ENCODE measurements around the gene RBSN. TPM values are rescaled to one million over a fixed set of nuclear protein-coding genes. Genes with fewer than 3 reads are reported as not detected.

Gene RBSN
- total and polyA plus RNA-seq, 2 experiments from 2014 or later: 10.6 to 26.5 TPM

DNA sequence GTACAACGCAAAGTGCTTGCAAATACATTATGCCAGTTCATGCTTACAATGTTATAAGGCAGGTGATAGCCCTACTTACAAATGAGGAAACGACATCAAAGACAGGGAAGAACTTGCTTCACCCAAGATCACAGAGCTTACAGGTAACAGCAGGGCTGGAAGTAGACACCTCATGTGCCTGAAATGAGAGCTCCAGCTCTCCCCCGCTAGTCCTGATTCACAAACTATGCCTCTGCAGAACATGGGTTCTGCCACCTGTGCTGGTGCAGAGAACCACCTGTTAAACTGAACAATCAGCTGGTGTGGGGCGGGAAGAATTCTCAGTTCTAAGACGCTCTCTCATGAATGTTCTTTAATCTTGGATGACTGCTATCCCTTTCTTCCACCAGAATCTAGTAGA, 7.4 kb downstream of the RBSN start:
- no peak overlapping the region for H3K27ac ChIP-seq (ENCODE audit: low read depth)
- H3K4me1 ChIP-seq (ENCODE audit: insufficient read depth): no peaks in the 10 kb centered on the region
- H3K4me1 Mint-ChIP-seq: no peaks in the 10 kb centered on the region
- TF ChIP-seq, protein P1, sequence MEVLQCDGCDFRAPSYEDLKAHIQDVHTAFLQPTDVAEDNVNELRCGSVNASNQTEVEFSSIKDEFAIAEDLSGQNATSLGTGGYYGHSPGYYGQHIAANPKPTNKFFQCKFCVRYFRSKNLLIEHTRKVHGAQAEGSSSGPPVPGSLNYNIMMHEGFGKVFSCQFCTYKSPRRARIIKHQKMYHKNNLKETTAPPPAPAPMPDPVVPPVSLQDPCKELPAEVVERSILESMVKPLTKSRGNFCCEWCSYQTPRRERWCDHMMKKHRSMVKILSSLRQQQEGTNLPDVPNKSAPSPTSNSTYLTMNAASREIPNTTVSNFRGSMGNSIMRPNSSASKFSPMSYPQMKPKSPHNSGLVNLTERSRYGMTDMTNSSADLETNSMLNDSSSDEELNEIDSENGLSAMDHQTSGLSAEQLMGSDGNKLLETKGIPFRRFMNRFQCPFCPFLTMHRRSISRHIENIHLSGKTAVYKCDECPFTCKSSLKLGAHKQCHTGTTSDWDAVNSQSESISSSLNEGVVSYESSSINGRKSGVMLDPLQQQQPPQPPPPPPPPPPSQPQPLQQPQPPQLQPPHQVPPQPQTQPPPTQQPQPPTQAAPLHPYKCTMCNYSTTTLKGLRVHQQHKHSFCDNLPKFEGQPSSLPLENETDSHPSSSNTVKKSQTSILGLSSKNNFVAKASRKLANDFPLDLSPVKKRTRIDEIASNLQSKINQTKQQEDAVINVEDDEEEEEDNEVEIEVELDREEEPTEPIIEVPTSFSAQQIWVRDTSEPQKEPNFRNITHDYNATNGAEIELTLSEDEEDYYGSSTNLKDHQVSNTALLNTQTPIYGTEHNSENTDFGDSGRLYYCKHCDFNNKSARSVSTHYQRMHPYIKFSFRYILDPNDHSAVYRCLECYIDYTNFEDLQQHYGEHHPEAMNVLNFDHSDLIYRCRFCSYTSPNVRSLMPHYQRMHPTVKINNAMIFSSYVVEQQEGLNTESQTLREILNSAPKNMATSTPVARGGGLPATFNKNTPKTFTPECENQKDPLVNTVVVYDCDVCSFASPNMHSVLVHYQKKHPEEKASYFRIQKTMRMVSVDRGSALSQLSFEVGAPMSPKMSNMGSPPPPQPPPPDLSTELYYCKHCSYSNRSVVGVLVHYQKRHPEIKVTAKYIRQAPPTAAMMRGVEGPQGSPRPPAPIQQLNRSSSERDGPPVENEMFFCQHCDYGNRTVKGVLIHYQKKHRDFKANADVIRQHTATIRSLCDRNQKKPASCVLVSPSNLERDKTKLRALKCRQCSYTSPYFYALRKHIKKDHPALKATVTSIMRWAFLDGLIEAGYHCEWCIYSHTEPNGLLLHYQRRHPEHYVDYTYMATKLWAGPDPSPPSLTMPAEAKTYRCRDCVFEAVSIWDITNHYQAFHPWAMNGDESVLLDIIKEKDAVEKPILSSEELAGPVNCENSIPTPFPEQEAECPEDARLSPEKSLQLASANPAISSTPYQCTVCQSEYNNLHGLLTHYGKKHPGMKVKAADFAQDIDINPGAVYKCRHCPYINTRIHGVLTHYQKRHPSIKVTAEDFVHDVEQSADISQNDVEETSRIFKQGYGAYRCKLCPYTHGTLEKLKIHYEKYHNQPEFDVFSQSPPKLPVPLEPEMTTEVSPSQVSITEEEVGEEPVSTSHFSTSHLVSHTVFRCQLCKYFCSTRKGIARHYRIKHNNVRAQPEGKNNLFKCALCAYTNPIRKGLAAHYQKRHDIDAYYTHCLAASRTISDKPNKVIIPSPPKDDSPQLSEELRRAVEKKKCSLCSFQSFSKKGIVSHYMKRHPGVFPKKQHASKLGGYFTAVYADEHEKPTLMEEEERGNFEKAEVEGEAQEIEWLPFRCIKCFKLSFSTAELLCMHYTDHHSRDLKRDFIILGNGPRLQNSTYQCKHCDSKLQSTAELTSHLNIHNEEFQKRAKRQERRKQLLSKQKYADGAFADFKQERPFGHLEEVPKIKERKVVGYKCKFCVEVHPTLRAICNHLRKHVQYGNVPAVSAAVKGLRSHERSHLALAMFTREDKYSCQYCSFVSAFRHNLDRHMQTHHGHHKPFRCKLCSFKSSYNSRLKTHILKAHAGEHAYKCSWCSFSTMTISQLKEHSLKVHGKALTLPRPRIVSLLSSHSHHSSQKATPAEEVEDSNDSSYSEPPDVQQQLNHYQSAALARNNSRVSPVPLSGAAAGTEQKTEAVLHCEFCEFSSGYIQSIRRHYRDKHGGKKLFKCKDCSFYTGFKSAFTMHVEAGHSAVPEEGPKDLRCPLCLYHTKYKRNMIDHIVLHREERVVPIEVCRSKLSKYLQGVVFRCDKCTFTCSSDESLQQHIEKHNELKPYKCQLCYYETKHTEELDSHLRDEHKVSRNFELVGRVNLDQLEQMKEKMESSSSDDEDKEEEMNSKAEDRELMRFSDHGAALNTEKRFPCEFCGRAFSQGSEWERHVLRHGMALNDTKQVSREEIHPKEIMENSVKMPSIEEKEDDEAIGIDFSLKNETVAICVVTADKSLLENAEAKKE (CRISPR knock-in tag; IDR thresholded peaks at IDR 0.05): no peak
- TF ChIP-seq JUNB (IDR thresholded peaks at IDR 0.05; ENCODE audit: unreplicated experiment) (no peak), POLR2AphosphoS5 (IDR thresholded peaks at IDR 0.05; ENCODE audit: low read depth) (no peak), EZH2 (IDR thresholded peaks at IDR 0.05; ENCODE audit: low read depth, unreplicated experiment) (no peak), ZNF331 (CRISPR knock-in tag; IDR thresholded peaks at IDR 0.05; ENCODE audit: low read depth) (no peak), STAT1 (IDR thresholded peaks at IDR 0.05; ENCODE audit: unreplicated experiment) (no peak), ZNF114 (CRISPR knock-in tag; IDR thresholded peaks at IDR 0.05) (no peak), NANOG (IDR thresholded peaks at IDR 0.05; ENCODE audit: borderline replicate concordance) (no peak), EZH2phosphoT487 (IDR thresholded peaks at IDR 0.05; ENCODE audit: unreplicated experiment) (no peak), CREB1 (CRISPR knock-in tag; IDR thresholded peaks at IDR 0.05; ENCODE audit: low read depth) (no peak)
- TF ChIP-seq, protein P2, sequence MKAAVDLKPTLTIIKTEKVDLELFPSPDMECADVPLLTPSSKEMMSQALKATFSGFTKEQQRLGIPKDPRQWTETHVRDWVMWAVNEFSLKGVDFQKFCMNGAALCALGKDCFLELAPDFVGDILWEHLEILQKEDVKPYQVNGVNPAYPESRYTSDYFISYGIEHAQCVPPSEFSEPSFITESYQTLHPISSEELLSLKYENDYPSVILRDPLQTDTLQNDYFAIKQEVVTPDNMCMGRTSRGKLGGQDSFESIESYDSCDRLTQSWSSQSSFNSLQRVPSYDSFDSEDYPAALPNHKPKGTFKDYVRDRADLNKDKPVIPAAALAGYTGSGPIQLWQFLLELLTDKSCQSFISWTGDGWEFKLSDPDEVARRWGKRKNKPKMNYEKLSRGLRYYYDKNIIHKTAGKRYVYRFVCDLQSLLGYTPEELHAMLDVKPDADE (IDR thresholded peaks at IDR 0.05): no peak
- TF ChIP-seq, protein P3, sequence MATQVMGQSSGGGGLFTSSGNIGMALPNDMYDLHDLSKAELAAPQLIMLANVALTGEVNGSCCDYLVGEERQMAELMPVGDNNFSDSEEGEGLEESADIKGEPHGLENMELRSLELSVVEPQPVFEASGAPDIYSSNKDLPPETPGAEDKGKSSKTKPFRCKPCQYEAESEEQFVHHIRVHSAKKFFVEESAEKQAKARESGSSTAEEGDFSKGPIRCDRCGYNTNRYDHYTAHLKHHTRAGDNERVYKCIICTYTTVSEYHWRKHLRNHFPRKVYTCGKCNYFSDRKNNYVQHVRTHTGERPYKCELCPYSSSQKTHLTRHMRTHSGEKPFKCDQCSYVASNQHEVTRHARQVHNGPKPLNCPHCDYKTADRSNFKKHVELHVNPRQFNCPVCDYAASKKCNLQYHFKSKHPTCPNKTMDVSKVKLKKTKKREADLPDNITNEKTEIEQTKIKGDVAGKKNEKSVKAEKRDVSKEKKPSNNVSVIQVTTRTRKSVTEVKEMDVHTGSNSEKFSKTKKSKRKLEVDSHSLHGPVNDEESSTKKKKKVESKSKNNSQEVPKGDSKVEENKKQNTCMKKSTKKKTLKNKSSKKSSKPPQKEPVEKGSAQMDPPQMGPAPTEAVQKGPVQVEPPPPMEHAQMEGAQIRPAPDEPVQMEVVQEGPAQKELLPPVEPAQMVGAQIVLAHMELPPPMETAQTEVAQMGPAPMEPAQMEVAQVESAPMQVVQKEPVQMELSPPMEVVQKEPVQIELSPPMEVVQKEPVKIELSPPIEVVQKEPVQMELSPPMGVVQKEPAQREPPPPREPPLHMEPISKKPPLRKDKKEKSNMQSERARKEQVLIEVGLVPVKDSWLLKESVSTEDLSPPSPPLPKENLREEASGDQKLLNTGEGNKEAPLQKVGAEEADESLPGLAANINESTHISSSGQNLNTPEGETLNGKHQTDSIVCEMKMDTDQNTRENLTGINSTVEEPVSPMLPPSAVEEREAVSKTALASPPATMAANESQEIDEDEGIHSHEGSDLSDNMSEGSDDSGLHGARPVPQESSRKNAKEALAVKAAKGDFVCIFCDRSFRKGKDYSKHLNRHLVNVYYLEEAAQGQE (IDR thresholded peaks at IDR 0.05; ENCODE audit: unreplicated experiment): no peak
- TF ChIP-seq, protein P4, sequence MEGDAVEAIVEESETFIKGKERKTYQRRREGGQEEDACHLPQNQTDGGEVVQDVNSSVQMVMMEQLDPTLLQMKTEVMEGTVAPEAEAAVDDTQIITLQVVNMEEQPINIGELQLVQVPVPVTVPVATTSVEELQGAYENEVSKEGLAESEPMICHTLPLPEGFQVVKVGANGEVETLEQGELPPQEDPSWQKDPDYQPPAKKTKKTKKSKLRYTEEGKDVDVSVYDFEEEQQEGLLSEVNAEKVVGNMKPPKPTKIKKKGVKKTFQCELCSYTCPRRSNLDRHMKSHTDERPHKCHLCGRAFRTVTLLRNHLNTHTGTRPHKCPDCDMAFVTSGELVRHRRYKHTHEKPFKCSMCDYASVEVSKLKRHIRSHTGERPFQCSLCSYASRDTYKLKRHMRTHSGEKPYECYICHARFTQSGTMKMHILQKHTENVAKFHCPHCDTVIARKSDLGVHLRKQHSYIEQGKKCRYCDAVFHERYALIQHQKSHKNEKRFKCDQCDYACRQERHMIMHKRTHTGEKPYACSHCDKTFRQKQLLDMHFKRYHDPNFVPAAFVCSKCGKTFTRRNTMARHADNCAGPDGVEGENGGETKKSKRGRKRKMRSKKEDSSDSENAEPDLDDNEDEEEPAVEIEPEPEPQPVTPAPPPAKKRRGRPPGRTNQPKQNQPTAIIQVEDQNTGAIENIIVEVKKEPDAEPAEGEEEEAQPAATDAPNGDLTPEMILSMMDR (conservative IDR thresholded peaks at IDR 0.05; ENCODE audit: low read depth in 2 of 2): no peak
- no peaks in the 10 kb centered on the region for H3K27me3 Mint-ChIP-seq (ENCODE audit: insufficient read depth, low read depth, poor library complexity)
- no peak overlapping the region for H3K4me2 ChIP-seq
- H3K4me3 ChIP-seq: no peak overlapping the region
- no peak overlapping the region for H3K27ac Mint-ChIP-seq
- ATAC-seq (no peak), DNase-seq (ENCODE audit: low spot score) (no peak)
- no peaks in the 10 kb centered on the region for H3K79me2 ChIP-seq (replicated peaks; ENCODE audit: insufficient read depth)
- H3K9me3 Mint-ChIP-seq: no peaks in the 10 kb centered on the region
- no peaks in the 10 kb centered on the region for H3K9me2 ChIP-seq (ENCODE audit: insufficient read depth)
- no peaks in the 10 kb centered on the region for H3F3A ChIP-seq (replicated peaks; ENCODE audit: low read depth)
- no peaks in the 10 kb centered on the region; the same call in 1 of the 2 replicates for H4K20me1 ChIP-seq (replicated peaks; ENCODE audit: insufficient read depth)
- H3K36me3 ChIP-seq (ENCODE audit: insufficient read depth): peaks cover 7% of the 10 kb centered on the region; the same call in 1 of the 2 replicates
- peaks cover 13% of the 10 kb centered on the region; the same call in 1 of the 3 replicates for H3K36me3 Mint-ChIP-seq (ENCODE audit: low read depth)
- no peak overlapping the region for H2AFZ ChIP-seq
- H3K27me3 ChIP-seq (ENCODE audit: insufficient read depth): no peaks in the 10 kb centered on the region
- no peak overlapping the region for H3K4me3 Mint-ChIP-seq

Data from GM23338 (cell line).